ENCODE results near the gene LRRFIP2. TPM values are rescaled to one million over a fixed set of nuclear protein-coding genes. Genes with fewer than 3 reads are reported as not detected.

LRRFIP2 gene, protein sequence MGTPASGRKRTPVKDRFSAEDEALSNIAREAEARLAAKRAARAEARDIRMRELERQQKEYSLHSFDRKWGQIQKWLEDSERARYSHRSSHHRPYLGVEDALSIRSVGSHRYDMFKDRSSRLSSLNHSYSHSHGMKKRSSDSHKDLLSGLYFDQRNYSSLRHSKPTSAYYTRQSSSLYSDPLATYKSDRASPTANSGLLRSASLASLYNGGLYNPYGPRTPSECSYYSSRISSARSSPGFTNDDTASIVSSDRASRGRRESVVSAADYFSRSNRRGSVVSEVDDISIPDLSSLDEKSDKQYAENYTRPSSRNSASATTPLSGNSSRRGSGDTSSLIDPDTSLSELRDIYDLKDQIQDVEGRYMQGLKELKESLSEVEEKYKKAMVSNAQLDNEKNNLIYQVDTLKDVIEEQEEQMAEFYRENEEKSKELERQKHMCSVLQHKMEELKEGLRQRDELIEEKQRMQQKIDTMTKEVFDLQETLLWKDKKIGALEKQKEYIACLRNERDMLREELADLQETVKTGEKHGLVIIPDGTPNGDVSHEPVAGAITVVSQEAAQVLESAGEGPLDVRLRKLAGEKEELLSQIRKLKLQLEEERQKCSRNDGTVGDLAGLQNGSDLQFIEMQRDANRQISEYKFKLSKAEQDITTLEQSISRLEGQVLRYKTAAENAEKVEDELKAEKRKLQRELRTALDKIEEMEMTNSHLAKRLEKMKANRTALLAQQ
- total RNA-seq = 83.8 and 140 TPM in 2 replicates

DNA sequence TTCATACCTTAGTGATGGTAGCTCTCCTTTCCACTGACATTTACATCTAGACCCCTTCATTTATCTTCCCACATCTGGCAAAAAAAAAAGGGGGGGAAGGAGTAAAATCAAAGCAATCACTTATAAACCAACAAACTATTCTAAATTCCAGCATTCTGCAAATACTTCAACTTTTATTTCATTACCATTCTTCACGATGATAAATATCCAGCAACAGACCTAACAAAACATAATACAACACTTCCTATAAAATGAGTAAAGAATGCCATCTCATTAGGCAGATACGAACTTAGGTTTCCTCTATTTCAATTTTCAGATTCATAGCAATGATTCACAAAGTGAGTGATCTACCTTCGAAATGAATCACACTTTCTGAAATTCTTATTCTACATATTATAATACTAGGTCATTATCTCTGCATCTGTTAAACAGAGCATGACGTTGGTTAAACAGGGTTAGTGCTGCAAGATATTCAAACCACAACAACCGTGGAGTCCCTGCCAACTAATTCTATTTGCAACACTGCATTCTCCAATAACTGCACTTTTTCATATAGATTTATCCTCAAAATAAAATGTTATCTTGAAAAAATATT, at the start of gene LRRFIP2:
TSS of gene LRRFIP2 (minus strand) at position 51 of the 595 bp plus-strand sequence. CDS start 25,599 bp downstream, outside the sequence.

Other genes with a start within 250 kb of the LRRFIP2 start
- gene TRANK1, start 229.5 kb downstream of the LRRFIP2 start, total RNA-seq = 1.4 and 18.7 TPM in 2 replicates
- gene EPM2AIP1, start 181.5 kb downstream of the LRRFIP2 start, total RNA-seq = 5.1 and 8.4 TPM in 2 replicates
- gene MLH1, start 181.1 kb downstream of the LRRFIP2 start, total RNA-seq = 38.2 and 40.7 TPM in 2 replicates
- gene GOLGA4, start 68.7 kb upstream of the LRRFIP2 start, total RNA-seq = 136 and 149 TPM in 2 replicates